H9 (cell line): Measurements from ENCODE around the gene NEK5. TPM values are rescaled to one million over a fixed set of nuclear protein-coding genes. Genes with fewer than 3 reads are reported as not detected.

Experiments
- DNase-seq: peaks from one replicate; pipeline ENCODE4 v3.0.0-alpha.2; 2017
- H2AFZ ChIP-seq: one replicate; pipeline ENCODE4 v1.6.1; 2013; ENCODE audit warnings: mild to moderate bottlenecking, low read length, control low read depth, moderate library complexity
- H2AK5ac ChIP-seq: 2 replicates; pipeline ENCODE4 v1.6.1; 2013; ENCODE audit warnings: low read length, control low read depth, mixed read lengths; ENCODE audit not compliant: insufficient read length
- H2BK120ac ChIP-seq: one replicate; pipeline ENCODE4 v1.6.1; 2013; ENCODE audit warnings: low read depth, mild to moderate bottlenecking, low read length, control low read depth, inconsistent platforms; ENCODE audit not compliant: poor library complexity, severe bottlenecking
- H2BK12ac ChIP-seq: 2 replicates; pipeline ENCODE4 v1.6.1; 2013; ENCODE audit warnings: low read length, control low read depth, mixed read lengths, low read depth; ENCODE audit not compliant: insufficient read length
- H2BK15ac ChIP-seq: 2 replicates; pipeline ENCODE4 v1.6.1; 2013; ENCODE audit warnings: low read depth, low read length, control low read depth
- H2BK20ac ChIP-seq: one replicate; pipeline ENCODE4 v1.6.1; 2013; ENCODE audit warnings: low read depth, mild to moderate bottlenecking, low read length, control low read depth, inconsistent platforms; ENCODE audit not compliant: poor library complexity, severe bottlenecking
- H2BK5ac ChIP-seq: 2 replicates; pipeline ENCODE4 v1.6.1; 2013; ENCODE audit warnings: low read length, control low read depth, mixed read lengths; ENCODE audit not compliant: insufficient read length
- H3K14ac ChIP-seq: 2 replicates; pipeline ENCODE4 v1.6.1; 2013; ENCODE audit warnings: low read length, control low read depth; ENCODE audit not compliant: insufficient read depth
- H3K18ac ChIP-seq: 2 replicates; pipeline ENCODE4 v1.6.1; 2013; ENCODE audit warnings: low read depth, mild to moderate bottlenecking, mixed read lengths, low read length, control low read depth; ENCODE audit not compliant: insufficient read length
- H3K23ac ChIP-seq: 2 replicates; pipeline ENCODE4 v1.6.1; 2013; ENCODE audit warnings: low read length, control low read depth, mixed read lengths, low read depth; ENCODE audit not compliant: insufficient read length
- H3K23me2 ChIP-seq: 2 replicates; pipeline ENCODE4 v1.6.1; 2013; ENCODE audit warnings: low read depth, mild to moderate bottlenecking, mixed read lengths, low read length, control low read depth; ENCODE audit not compliant: insufficient read length, poor library complexity, severe bottlenecking
- H3K27ac ChIP-seq: 2 replicates; pipeline ENCODE4 v1.5.1; 2013; ENCODE audit warnings: low read length, control low read depth, mixed read lengths, low read depth; ENCODE audit not compliant: insufficient read length
- H3K27me3 ChIP-seq: 2 replicates; pipeline ENCODE4 v1.6.1; 2013; ENCODE audit warnings: low read length, control low read depth, inconsistent platforms; ENCODE audit not compliant: insufficient read depth
- H3K4ac ChIP-seq: 2 replicates; pipeline ENCODE4 v1.6.1; 2013; ENCODE audit warnings: low read depth, mild to moderate bottlenecking, control low read depth, inconsistent platforms, low read length, moderate library complexity
- H3K4me1 ChIP-seq: 2 replicates; pipeline ENCODE4 v1.6.1; 2013; ENCODE audit warnings: low read length, control low read depth, inconsistent platforms; ENCODE audit not compliant: insufficient read depth
- H3K4me2 ChIP-seq: 2 replicates; pipeline ENCODE4 v1.6.1; 2013; ENCODE audit warnings: low read length, control low read depth, mixed read lengths; ENCODE audit not compliant: insufficient read length, insufficient read depth
- H3K56ac ChIP-seq: 2 replicates; pipeline ENCODE4 v1.6.1; 2013; ENCODE audit warnings: low read depth, mild to moderate bottlenecking, mixed read lengths, low read length, control low read depth; ENCODE audit not compliant: insufficient read length
- H3K79me1 ChIP-seq: 2 replicates; pipeline ENCODE4 v1.6.1; 2013; ENCODE audit warnings: low read depth, mild to moderate bottlenecking, moderate library complexity, low read length, control low read depth, inconsistent platforms; ENCODE audit not compliant: insufficient read depth, poor library complexity, severe bottlenecking
- H3K79me2 ChIP-seq: 2 replicates; pipeline ENCODE4 v1.6.1; 2013; ENCODE audit warnings: low read length, control low read depth, inconsistent platforms; ENCODE audit not compliant: insufficient read depth
- H3K9ac ChIP-seq: 2 replicates; pipeline ENCODE4 v1.6.1; 2013; ENCODE audit warnings: low read length, control low read depth, mixed read lengths; ENCODE audit not compliant: insufficient read length; ENCODE audit errors: extremely low read depth
- H3K9me3 ChIP-seq: one replicate; pipeline ENCODE4 v1.6.1; 2013; ENCODE audit warnings: low read depth, low read length, inconsistent platforms; ENCODE audit not compliant: control insufficient read depth
- H3T11ph ChIP-seq: one replicate; pipeline ENCODE4 v1.6.1; 2013; ENCODE audit warnings: mild to moderate bottlenecking, low read length, control low read depth, inconsistent platforms
- H4K20me1 ChIP-seq: one replicate; pipeline ENCODE4 v1.6.1; 2013; ENCODE audit not compliant: control insufficient read depth, insufficient read length, insufficient read depth
- H4K5ac ChIP-seq: 2 replicates; pipeline ENCODE4 v1.6.1; 2013; ENCODE audit warnings: low read depth, mild to moderate bottlenecking, mixed read lengths, low read length, control low read depth; ENCODE audit not compliant: insufficient read length
- H4K8ac ChIP-seq: replicated peaks from 2 replicates; pipeline ENCODE4 v1.6.1; 2013; ENCODE audit warnings: low read length, control low read depth, mixed read lengths, low read depth; ENCODE audit not compliant: insufficient read length
- H4K91ac ChIP-seq: 2 replicates; pipeline ENCODE4 v1.6.1; 2013; ENCODE audit warnings: low read depth, mild to moderate bottlenecking, moderate library complexity, mixed read lengths, low read length, control low read depth; ENCODE audit not compliant: insufficient read length
- H3K27ac Mint-ChIP-seq, 3 experiments: 2 replicates in 2 of 3; 3 replicates in 1 of 3; pipeline ENCODE4 v1.8.0; 2020 to 2021; ENCODE audit warnings: mixed read lengths in 3 of 3, mild to moderate bottlenecking in 1 of 3, moderate library complexity in 1 of 3
- H3K27me3 Mint-ChIP-seq: 2 replicates; pipeline ENCODE4 v1.8.0; 2021; ENCODE audit warnings: low read depth, mild to moderate bottlenecking, moderate library complexity, mixed read lengths
- H3K36me3 Mint-ChIP-seq, 3 experiments: 2 replicates in 2 of 3; 3 replicates in 1 of 3; pipeline ENCODE4 v1.8.0; 2020 to 2021; ENCODE audit warnings: low read depth in 3 of 3, mixed read lengths in 3 of 3; ENCODE audit not compliant: insufficient read depth in 1 of 3
- H3K4me1 Mint-ChIP-seq, 2 experiments: 2 replicates each; pipeline ENCODE4 v1.8.0; 2020; ENCODE audit warnings: mixed read lengths in 2 of 2
- H3K4me3 Mint-ChIP-seq, 2 experiments: 2 replicates in 1 of 2; 3 replicates in 1 of 2; pipeline ENCODE4 v1.8.0; 2020 to 2021; ENCODE audit warnings: mild to moderate bottlenecking in 2 of 2, mixed read lengths in 2 of 2, moderate library complexity in 1 of 2
- H3K9me3 Mint-ChIP-seq, 2 experiments: 2 replicates in 1 of 2; 3 replicates in 1 of 2; pipeline ENCODE4 v1.8.0; 2020; ENCODE audit warnings: mild to moderate bottlenecking in 2 of 2, mixed read lengths in 2 of 2, moderate library complexity in 1 of 2
- CTCF ChIP-seq: fragments of 200-600 bp; sonication (generic); conservative IDR thresholded peaks from 3 replicates; pipeline ENCODE4 v1.8.0; 2021; ENCODE audit warnings: antibody characterized with exemption, mild to moderate bottlenecking
- WGBS: extraction: QIAGEN DNeasy Blood & Tissue Kit; methylation state at CpG from one replicate; pipeline ENCODE4 v1.1.7; 2013; ENCODE audit warnings: missing lambda C conversion rate, low lambda C conversion rate, mixed read lengths; ENCODE audit not compliant: insufficient read length; ENCODE audit errors: extremely low coverage; 5-methylcytosine and 5-hydroxymethylcytosine counted together
- total RNA-seq: library from RNA; stranded (reverse); gene quantifications from 2 replicates; pipeline ENCODE4 v1.2.1, GENCODE V29; 2021

The NEK5 gene
- total RNA-seq, 1 experiment from 2014 or later, result 0.26 TPM

DNA sequence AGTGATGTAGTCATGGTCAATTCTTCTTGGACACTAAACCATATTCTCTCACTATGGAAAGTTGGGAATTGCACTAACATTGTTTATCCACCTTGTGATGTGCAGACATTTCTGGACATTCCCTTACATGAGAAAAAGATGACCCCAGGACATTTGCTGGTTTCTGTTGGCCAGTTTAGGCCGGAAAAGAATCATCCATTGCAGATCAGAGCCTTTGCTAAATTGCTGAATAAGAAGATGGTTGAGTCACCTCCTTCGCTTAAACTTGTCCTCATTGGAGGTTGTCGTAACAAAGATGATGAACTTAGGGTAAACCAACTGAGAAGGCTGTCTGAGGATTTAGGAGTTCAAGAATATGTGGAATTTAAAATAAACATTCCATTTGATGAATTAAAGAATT, 104.4 kb downstream of the NEK5 start, which contains the start of gene UTP14C:
Gene UTP14C (plus strand): TSS at position 211 of the 400 bp plus-strand sequence. CDS start 4,114 bp downstream, outside the sequence.
- H3K4me1 Mint-ChIP-seq, result no peaks in the 10 kb centered on the region
- H3K14ac ChIP-seq, result no peak within 1 kb of the TSS
- H3K18ac ChIP-seq, result no peak within 1 kb of the TSS
- H2BK20ac ChIP-seq, result no peak within 1 kb of the TSS
- H3K4me1 ChIP-seq, result no peaks in the 10 kb centered on the region
- H3K27ac Mint-ChIP-seq, result no peak within 1 kb of the TSS
- no peak within 1 kb of the TSS for H2BK15ac ChIP-seq
- no peak for TF ChIP-seq CTCF
- no peak within 1 kb of the TSS for H2AK5ac ChIP-seq
- H3K23ac ChIP-seq, result no peak within 1 kb of the TSS
- no peaks in the 10 kb centered on the region for H3K27me3 Mint-ChIP-seq
- H4K8ac ChIP-seq, result no peak within 1 kb of the TSS
- no CpG with 5 or more reads among the region's 3 CpGs for WGBS
- no peak within 1 kb of the TSS for H3K4ac ChIP-seq
- H3K27me3 ChIP-seq, result no peaks in the 10 kb centered on the region
- H3K56ac ChIP-seq, result no peak within 1 kb of the TSS
- H3K9ac ChIP-seq, result no peak within 1 kb of the TSS
- no peaks in the 10 kb centered on the region for H3K9me3 ChIP-seq
- no peak within 1 kb of the TSS for H3K4me2 ChIP-seq
- H2AFZ ChIP-seq, result no peak within 1 kb of the TSS
- H2BK12ac ChIP-seq, result no peak within 1 kb of the TSS
- no peak within 1 kb of the TSS for H3T11ph ChIP-seq
- H3K36me3 Mint-ChIP-seq, result peaks cover 42 to 93% (median 81%) of the 10 kb centered on the region in 3 experiments
- no peaks in the 10 kb centered on the region for H3K79me2 ChIP-seq
- H3K79me1 ChIP-seq, result peaks cover 2% of the 10 kb centered on the region
- H3K27ac ChIP-seq, result no peak within 1 kb of the TSS
- H4K5ac ChIP-seq, result no peak within 1 kb of the TSS
- no peak within 1 kb of the TSS for H2BK5ac ChIP-seq
- H3K23me2 ChIP-seq, result no peaks in the 10 kb centered on the region
- peaks cover 2 to 16% of the 10 kb centered on the region in 2 experiments; a peak in 3 of 5 replicates for H3K9me3 Mint-ChIP-seq
- no peak within 1 kb of the TSS for H4K91ac ChIP-seq
- H4K20me1 ChIP-seq, result peaks cover 4% of the 10 kb centered on the region
- no peak within 1 kb of the TSS for H2BK120ac ChIP-seq
- H3K4me3 Mint-ChIP-seq, result no peak within 1 kb of the TSS
- no peak for DNase-seq
